CD4-positive, alpha-beta T cell treated with Interleukin-2 at 100 ng/mL for 4 hours (primary cell): Measurements from ENCODE around the gene HTR3D.
"Not testable (repeated sequence)": the region's sequence is repeated elsewhere in the genome, so short reads cannot be mapped to it uniquely, and the experiment has no call there.

ENCODE experiments used
- DNase-seq: peaks from one replicate; pipeline ENCODE4 v3.0.0-alpha.2; 2020; ENCODE audit warnings: low spot score

Gene HTR3D

DNA sequence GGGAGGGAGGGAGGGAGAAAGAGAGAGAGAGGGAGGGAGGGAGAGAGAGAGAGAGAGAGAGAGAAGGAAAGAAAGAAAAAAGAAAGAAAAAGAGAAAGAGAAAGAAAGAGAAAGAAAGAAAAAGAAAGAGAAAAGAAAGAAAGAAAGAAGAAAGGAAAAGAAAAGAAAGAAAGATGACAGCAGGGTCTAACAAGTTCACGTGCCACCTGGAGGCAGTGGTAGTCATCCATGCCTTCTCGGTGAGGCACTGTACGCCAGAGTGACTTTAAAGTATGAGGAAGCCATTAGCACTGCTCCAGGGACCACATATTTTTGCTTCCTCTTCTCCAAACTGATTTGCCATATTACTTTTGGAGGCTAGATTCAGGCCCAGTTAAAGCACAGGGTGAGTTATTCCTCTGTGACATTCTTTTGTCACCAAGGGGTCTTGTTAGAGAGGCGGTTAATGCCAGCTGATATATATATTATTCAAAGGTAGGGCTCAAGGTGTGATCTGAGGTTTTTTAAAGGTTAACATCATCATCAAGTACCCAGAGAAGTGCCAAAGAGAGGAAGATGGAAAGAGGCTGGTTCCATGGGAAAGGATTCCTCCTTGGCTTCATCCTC is at the start of gene HTR3D:
TSS of gene HTR3D (plus strand) at position 556 of the 606 bp plus-strand sequence. CDS start at position 556, 0 bp downstream.
- no peak for DNase-seq

DNA sequence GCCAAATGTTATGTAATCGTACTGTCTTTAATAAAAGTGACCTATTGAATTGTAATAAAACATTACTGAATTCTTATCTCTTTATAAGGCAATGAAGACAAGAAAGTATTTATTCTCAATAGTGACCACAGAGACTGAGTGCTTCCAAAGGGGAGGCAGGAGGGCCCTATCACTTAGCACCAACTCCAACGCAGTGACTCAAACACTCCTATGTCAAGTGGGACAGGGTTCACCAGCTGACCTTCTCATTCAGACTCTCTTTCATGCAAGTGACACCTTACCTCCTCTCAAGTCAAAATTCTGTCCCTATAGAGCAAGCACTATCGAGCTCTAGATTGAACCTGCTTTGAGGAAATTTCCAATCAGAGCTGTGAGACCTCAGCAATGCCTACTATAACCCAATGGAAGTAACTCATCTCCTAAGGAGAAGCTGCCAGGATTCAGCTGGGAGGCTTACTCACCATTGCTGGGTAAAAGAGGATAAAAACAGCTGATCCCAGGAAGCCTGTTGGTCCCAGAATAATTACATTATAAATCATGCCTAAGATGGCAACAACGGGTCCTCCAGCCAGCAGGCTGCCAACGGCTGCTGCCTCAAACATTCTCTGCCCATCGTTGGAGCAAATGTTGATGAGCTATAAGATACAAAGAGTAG is 49.4 kb upstream of the HTR3D start:
- DNase-seq = no peak

GRCh38 chr3:183984127-183984740 is 47.3 kb upstream of the HTR3D start:
- no peak for DNase-seq

DNA sequence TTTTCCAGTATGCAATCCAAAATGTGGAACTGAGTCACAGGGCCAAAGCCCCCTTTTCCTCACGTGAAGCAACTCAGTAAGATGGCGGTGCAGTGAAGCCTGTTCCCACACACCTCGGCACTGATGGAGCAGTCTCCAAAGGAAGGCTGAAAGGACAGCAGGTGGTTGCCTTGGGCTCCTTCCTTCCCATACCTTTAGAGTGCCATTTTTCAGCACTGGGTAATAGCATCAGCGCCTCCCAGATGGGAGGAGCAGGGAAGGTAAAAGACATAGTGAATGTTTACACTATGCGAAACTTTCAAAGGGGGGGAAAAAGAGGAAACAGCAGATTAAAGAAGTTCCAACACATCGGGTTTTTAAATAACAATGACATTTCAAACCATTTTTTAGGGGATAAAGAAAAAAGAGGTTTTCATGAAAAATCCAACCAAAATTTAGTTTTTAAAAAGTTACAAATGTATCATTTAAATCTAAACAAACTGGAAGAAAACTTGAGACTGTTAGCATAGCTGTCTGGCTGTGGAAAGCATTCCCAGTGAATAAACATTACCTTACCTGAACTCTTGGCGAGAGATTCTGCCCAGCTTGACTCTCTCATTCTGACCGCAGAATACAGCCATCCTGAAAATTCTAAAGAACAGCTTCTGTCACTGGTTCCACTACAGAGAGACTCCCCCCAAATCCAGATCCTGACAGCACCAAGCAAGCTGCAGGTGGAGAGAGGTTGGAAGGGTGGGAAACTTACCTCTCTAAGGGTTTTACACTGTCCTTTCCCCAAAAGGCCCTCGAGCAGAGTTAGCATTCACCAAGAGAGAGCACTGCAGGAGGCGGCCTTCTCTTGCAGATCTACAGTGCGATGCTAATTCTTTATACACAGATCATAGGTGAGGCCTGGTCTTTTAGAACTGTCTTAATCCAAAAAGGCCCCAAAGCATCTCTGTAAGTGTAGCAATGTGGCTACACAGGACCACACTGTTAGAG is 46.5 kb upstream of the HTR3D start:
- no peak for DNase-seq

GRCh38 chr3:183987000-183987600 is 44.4 kb upstream of the HTR3D start:
- DNase-seq = no peak

GRCh38 chr3:183988216-183988790 is 43.2 kb upstream of the HTR3D start:
- DNase-seq = no peak

DNA sequence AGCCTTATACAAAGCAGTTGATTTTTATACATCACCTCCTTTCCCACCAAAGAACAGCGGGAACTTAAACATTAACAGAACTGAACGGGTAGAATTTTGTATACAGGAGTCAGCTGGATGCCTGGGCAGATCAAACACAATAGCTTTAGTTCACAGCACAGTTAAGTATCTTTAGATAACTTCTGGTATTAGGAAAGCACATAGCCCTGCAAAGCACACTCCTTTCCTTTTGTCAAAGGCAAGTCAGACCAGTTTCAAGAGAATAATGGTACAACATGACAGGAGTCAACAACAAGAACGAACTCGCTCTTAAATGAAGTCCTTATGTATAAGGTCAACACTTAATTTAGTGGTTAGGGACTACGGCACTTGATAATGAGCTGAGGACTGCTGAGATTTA is 40.1 kb upstream of the HTR3D start:
- DNase-seq = no peak

- DNase-seq = no peak
These were observed 29.8 kb upstream of the HTR3D start for GRCh38 chr3:184001761-184002160.

- no peak for DNase-seq
These were observed 29.1 kb upstream of the HTR3D start for GRCh38 chr3:184002469-184002868.

GRCh38 chr3:184003187-184003967 is 28.2 kb upstream of the HTR3D start:
- DNase-seq = no peak

GRCh38 chr3:184004476-184004875 is 27.1 kb upstream of the HTR3D start:
- DNase-seq = no peak

DNA sequence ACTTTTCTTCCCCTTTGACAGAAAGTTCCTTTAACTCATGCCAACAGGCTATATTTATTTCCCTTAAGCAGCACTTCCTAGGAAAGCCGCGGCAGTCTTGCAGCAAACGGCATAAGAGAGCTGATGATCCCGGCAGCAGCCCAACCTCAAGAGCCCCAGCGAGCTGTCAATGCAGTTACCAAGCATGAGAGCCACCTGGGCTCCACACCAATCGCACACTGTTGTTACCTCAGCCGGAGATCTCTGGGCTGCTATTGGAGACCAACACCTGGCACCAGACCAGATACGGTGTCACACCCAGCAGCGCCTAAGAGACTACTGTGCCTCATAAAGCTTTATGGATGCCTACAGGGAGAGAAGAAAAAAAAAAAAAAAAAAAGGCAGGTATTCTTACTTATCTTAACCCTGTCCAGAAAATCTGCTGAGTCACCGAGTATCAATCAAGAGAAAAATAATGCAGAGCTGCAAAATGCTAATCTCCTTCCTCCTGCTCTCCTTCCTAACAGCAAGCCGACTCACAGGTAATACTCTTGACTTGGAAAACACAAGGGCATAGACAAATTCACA is 25.5 kb upstream of the HTR3D start:
- no peak for DNase-seq

DNA sequence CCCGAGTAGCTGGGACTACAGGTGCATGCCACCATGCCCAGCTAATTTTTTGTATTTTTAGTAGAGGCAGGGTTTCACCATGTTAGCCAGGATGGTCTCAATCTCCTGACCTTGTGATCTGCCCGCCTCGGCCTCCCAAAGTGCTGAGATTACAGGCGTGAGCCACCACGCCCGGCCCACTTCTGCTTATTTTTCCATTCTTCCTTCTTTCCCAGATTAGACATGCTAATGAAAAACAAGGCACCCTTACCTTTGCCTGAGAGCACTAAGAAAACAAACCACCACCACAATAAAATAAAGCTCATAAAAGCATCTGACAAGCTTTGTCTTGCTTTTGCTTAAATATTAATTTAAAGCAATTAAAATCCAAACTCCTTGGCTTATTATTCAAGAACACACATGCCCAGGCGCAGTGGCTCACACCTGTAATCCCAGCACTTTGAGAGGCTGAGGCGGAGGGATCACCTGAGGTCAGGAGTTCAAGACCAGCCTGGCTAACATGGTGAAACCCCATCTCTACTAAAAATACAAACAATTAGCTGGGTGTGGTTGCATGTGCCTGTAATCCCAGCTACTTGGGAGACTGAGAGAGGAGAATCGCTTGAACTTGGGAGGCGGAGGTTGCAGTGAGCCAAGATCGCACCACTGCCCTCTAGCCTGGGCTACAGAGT is 24.3 kb upstream of the HTR3D start:
- not testable (repeated sequence) for DNase-seq

- no peak for DNase-seq
These were observed 23.4 kb upstream of the HTR3D start for GRCh38 chr3:184008161-184008560.

GRCh38 chr3:184011230-184011876 is 20.2 kb upstream of the HTR3D start:
- no peak for DNase-seq

DNA sequence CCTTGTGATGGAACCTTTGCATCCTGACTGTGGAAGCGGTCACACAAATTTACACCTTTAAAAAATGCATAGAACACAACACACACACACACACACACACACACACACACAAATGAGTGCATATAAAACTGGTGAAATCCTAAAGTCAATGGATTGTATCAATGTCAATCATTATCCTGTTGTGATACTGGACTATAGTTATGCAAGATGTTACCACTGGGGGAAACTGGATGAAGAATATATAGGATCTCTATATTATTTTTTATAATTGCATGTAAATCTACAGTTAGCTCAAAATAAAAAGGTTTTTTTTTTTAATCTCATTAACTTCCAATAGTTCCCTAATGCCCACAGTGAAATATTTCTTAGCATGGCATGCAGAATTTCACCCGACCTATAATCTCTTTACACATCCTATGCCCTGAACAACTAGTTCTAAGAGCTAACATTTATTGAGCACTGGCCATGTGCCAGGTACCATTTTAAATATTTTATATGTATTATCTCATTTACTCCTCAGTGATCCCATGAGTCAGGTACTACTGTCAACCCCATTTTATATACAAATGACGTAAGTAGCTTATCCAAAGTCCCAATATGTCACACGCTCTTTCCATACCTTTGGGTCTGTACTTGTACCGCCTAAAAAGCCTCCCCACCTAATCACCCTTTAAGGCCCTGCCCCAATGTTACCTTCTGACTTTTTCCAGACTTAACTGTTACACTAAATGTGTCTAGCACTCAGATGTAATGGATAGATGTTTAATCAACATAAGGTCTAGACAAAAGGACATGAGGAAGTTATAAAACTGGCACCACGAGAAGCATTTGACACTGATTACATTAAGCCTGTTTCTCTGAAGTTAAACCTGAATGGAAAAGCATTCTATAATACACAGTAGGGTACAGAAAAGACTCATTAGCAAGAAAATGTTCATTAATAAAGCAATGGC is 19.3 kb upstream of the HTR3D start:
- no peak for DNase-seq

DNA sequence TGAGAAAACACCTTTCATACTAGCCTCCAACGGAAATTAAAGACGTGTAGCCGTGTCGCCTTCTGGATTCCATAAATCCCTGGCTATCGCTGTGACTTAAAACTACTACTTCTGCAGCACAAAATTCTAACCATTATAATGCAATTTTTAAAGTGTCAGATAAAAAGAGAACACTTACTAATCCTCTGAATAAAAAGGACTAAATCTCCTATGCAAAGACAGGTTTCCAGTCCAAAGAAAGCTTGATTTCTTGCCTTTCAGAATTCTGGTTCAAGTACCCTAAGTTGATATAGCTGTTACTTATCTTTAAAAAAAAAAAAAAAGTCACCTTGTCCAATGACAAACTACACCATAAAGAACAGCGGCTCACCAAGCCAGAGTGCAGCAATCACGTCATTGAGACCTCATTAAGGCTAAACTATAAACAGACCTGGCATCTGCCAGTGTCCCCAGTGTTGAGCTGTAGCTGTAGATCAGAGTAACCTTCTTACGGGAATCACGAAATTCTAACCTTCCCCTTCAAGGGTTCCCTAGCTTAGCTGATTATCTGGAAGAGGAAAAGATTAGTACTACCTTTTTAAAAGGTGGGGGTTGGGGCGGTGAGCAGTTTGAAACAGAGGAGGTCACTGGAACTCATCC is 16.0 kb upstream of the HTR3D start:
- DNase-seq = no peak

DNA sequence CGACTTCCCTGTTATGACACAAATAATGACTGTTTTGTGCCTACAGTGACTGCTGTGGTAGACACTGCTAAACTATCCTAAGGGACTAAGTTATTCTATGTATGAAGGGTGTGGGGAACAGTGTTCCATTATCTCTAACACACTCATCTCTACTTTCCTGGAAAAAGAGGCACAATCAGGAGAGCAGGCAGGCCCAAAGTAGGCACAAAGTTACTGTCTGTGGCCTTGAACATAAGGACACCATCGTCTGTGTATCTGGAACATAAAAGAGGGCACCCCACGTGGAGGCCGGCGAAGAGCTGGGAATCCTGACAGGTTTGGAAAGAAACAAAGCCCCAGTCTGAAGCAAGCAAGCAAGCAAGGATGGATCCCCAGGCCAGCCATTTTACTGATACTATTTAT is 15.4 kb upstream of the HTR3D start:
- DNase-seq = no peak
